A673 (cell line): ENCODE measurements around the gene MTHFSD. TPM values are rescaled to one million over a fixed set of nuclear protein-coding genes. Genes with fewer than 3 reads are reported as not detected.
A peak's percentile ranks its signal among the peaks of the same experiment; 100 is the strongest.

Experiments used
- BruUV-seq: library from RNA; stranded (reverse); fragments of 400-500 nt; replicated peaks from 2 replicates; lab custom pipeline; 2021; lab: Mats Ljungman, UMichigan
- CTCF ChIA-PET: fragments of 300-600 bp; sonication (Branson Sonifier 250); formaldehyde crosslinking; loops from one replicate; lab custom pipeline; 2022; ENCODE audit warnings: antibody characterized with exemption; lab: Charles Lee
- POLR2A ChIA-PET: fragments of 300-600 bp; sonication (Branson Sonifier 250); formaldehyde crosslinking; loops from one replicate; lab custom pipeline; 2022; ENCODE audit warnings: antibody characterized with exemption; ENCODE audit not compliant: low non-redundant PET; lab: Charles Lee
- DNase-seq: peaks from one replicate; pipeline ENCODE4 v3.0.0-alpha.2; 2015; ENCODE audit warnings: low spot score
- H3K27ac ChIP-seq: fragments of 200-600 bp; sonication (generic); 2 replicates; pipeline ENCODE4 v1.5.1; 2016; ENCODE audit warnings: mixed run types, low read depth, mild to moderate bottlenecking, mixed read lengths, antibody characterized with exemption, low read length; ENCODE audit not compliant: poor library complexity, severe bottlenecking
- H3K27me3 ChIP-seq: fragments of 200-600 bp; sonication (generic); replicated peaks from 2 replicates; pipeline ENCODE4 v1.6.1; 2017; ENCODE audit warnings: mixed run types, low read depth, mild to moderate bottlenecking, mixed read lengths, antibody characterized with exemption, low read length; ENCODE audit not compliant: insufficient read depth, poor library complexity
- H3K36me3 ChIP-seq: fragments of 200-600 bp; sonication (generic); 2 replicates; pipeline ENCODE4 v1.6.1; 2016; ENCODE audit warnings: mixed run types, mild to moderate bottlenecking, mixed read lengths, antibody characterized with exemption, low read length; ENCODE audit not compliant: insufficient read depth, poor library complexity, severe bottlenecking
- H3K4me1 ChIP-seq: fragments of 200-600 bp; sonication (generic); 2 replicates; pipeline ENCODE4 v1.6.1; 2017; ENCODE audit warnings: mixed run types, mild to moderate bottlenecking, mixed read lengths, antibody characterized with exemption, low read length; ENCODE audit not compliant: insufficient read depth, poor library complexity, severe bottlenecking
- H3K4me3 ChIP-seq: fragments of 200-600 bp; sonication (generic); 2 replicates; pipeline ENCODE4 v1.5.1; 2016; ENCODE audit warnings: low read depth, mixed run types, mild to moderate bottlenecking, mixed read lengths, low read length; ENCODE audit not compliant: poor library complexity, severe bottlenecking
- H3K9me3 ChIP-seq: fragments of 200-600 bp; sonication (generic); 2 replicates; pipeline ENCODE4 v1.6.1; 2016; ENCODE audit warnings: mixed run types, low read depth, mild to moderate bottlenecking, mixed read lengths, antibody characterized with exemption, low read length; ENCODE audit not compliant: poor library complexity, severe bottlenecking
- CTCF ChIP-seq: fragments of 300-800, 200-600 bp; sonication (generic); conservative IDR thresholded peaks from 2 replicates; pipeline ENCODE4 v1.5.1; 2017; ENCODE audit warnings: low read depth, mild to moderate bottlenecking, antibody characterized with exemption, low read length, moderate library complexity, mixed read lengths
- EZH2 ChIP-seq: fragments of 200-600 bp; sonication (generic); IDR thresholded peaks from 2 replicates; pipeline ENCODE4 v1.6.1; 2017; ENCODE audit warnings: borderline replicate concordance, low read depth, mild to moderate bottlenecking, mixed read lengths, antibody characterized with exemption, low read length; ENCODE audit not compliant: poor library complexity, severe bottlenecking
- intact Hi-C: fragments of 100-400 bp; cut with micrococcal nuclease; formaldehyde crosslinking; loops from one replicate; pipeline ENCODE4 v1.10.0; 2022; ENCODE audit not compliant: unreplicated experiment
- total RNA-seq: library from RNA; stranded (reverse); gene quantifications from 2 replicates; pipeline ENCODE4 v1.2.3, GENCODE V29; 2021

MTHFSD gene
- total RNA-seq, 1 experiment from 2014 or later = 27.5 TPM

DNA sequence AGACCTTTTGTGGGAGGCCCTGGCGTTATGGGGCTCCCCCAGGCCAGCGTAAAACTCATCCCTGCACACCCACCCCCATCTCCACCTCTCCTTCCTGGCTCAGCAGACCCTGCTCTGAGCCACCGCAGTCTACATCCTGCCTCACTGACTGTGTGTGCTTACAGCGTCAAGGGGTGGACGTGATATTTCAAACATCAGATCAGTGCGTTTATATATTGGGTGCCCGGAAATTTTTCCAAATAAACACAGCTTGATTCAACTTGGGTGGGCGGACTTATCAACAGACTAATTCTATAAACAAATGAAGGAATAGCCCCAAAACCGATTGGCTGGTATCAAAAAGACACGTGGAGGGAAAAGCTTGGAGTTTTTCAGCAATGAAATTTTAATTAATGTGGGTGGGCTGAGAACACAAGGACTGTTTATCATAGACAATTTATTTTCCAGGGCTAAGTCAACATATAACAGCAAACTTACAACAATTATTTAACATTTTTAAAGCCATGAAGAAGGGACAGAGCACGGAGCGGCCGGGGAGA is 23.1 kb upstream of the MTHFSD start, which contains the start of gene FOXL1:
TSS of gene FOXL1 (plus strand) at position 489 of the 539 bp plus-strand sequence. CDS start 175 bp downstream, outside the sequence.
- intact Hi-C loops = loop anchor here (10.0 kb wide), 1 partner anchor 297 kb away; no protein-coding TSS in a partner anchor
- no peak for DNase-seq
- H3K27me3 ChIP-seq = no peaks in the 10 kb centered on the region
- H3K9me3 ChIP-seq = no peaks in the 10 kb centered on the region
- CTCF ChIA-PET = no interaction called here
- H3K4me3 ChIP-seq = no peak within 1 kb of the TSS
- no peaks in the 10 kb centered on the region for H3K36me3 ChIP-seq
- no TSS peak for BruUV-seq
- no peak for TF ChIP-seq CTCF
- TF ChIP-seq EZH2 = no peak
- H3K27ac ChIP-seq = no peak within 1 kb of the TSS
- POLR2A ChIA-PET = no interaction called here
- H3K4me1 ChIP-seq = peaks cover 17% of the 10 kb centered on the region

GRCh38 chr16:86577314-86577971 is 22.4 kb upstream of the MTHFSD start:
- Histone ChIP-seq H3K27ac (no peak overlapping the region), H3K9me3 (no peaks in the 10 kb centered on the region), H3K4me1 (peaks cover 17% of the 10 kb centered on the region), H3K4me3 (peak overlapping the region; percentile 54), H3K36me3 (no peaks in the 10 kb centered on the region), H3K27me3 (no peaks in the 10 kb centered on the region)
- POLR2A ChIA-PET = no interaction called here
- DNase-seq = no peak
- CTCF ChIA-PET = no interaction called here
- intact Hi-C loops = loop anchor here (10.0 kb wide), 1 partner anchor 297 kb away; no protein-coding TSS in a partner anchor
- TF ChIP-seq CTCF = no peak
- no peak for TF ChIP-seq EZH2
- no TSS peak for BruUV-seq

DNA sequence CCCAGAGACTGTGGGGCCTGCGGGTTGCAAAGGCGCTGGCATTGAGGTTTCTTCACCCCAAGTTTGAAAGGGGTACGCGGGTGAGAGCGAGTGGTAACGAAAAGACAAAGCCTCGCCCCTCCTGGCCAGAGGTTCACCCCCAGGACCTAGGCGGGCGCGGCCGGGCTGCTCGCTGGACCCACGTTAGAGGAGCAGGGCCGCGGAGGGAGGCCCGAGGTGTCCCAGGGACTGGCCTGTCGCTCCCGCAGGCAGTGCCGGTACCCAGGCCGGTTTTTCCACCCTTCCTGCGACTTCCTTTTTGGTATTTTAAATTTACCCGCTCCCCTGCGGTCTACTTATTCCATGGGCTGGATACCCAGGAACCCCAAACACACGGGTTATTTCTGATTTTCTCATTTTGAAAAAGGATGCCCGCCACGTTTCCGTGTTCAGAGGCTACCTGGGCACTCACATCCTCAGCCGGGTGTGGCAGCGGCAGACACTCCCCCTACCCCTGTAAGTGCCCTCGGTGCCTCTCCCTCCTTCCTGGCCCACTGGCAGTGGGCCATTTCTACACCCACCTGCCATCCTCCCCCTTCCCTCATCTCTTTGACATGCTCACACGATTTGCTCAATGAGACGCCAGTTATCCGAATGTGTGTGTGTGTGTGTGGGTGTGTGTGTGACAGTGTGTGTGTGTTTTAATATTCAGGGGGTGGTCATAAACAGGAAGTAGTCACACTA is 21.7 kb upstream of the MTHFSD start:
- intact Hi-C loops = loop anchor here (10.0 kb wide), 1 partner anchor 298 kb away; no protein-coding TSS in a partner anchor
- H3K27ac ChIP-seq = no peak overlapping the region
- no peak for DNase-seq
- POLR2A ChIA-PET = interaction anchor here (0.5 kb wide), 1 partner anchor 741 kb away, joined by 5 read pairs; no protein-coding TSS in a partner anchor
- no TSS peak for BruUV-seq
- CTCF ChIA-PET = interaction anchor here (0.7 to 0.9 kb wide), 4 partner anchors 10 to 533 kb away, joined by 3 to 11 read pairs (median 8); partner anchors contain the start of gene FOXC2
- no peak for TF ChIP-seq EZH2
- TF ChIP-seq CTCF = no peak
- H3K27me3 ChIP-seq = no peaks in the 10 kb centered on the region
- H3K9me3 ChIP-seq = no peaks in the 10 kb centered on the region
- H3K4me3 ChIP-seq = peak overlapping the region; percentile 54
- H3K4me1 ChIP-seq = peaks cover 17% of the 10 kb centered on the region
- H3K36me3 ChIP-seq = no peaks in the 10 kb centered on the region
